ENCODE data around the gene ALPK1. TPM values are rescaled to one million over a fixed set of nuclear protein-coding genes. Genes with fewer than 3 reads are reported as not detected.
A peak's percentile ranks its signal among the peaks of the same experiment; 100 is the strongest.

ALPK1 gene
- polyA plus RNA-seq, 2 of the 4 experiments (the other 2 are of a cell fraction), result 3.5 to 15.9 TPM

- Histone ChIP-seq H3K4me1 (no peaks in the 10 kb centered on the region), H3K27ac (no peak overlapping the region), H3K4me2 (no peak overlapping the region), H3K4me3 (no peak overlapping the region), H3K9me3 (no peaks in the 10 kb centered on the region)
- FAIRE-seq (no peak), DNase-seq (ENCODE audit: low read depth in 1 of 2, low spot score in 1 of 2) (no peak), ATAC-seq (no peak)
- TF ChIP-seq SMC3 (IDR thresholded peaks at IDR 0.05), result no peak
- TF ChIP-seq CHD2 (IDR thresholded peaks at IDR 0.05; ENCODE audit: low read length, partially characterized antibody), result no peak
- TF ChIP-seq BHLHE40 (IDR thresholded peaks at IDR 0.05; ENCODE audit: low read depth, low read length), result no peak
- no peak for TF ChIP-seq POLR2A (IDR thresholded peaks at IDR 0.05; ENCODE audit: low read length)
- TF ChIP-seq MAX (IDR thresholded peaks at IDR 0.05), result no peak
- TF ChIP-seq NR3C1 (IDR thresholded peaks at IDR 0.05), result no peak
- TF ChIP-seq RFX5 (IDR thresholded peaks at IDR 0.05), result no peak
- no peak for TF ChIP-seq MYC (IDR thresholded peaks at IDR 0.05; ENCODE audit: borderline replicate concordance, low read length)
- no peak for TF ChIP-seq HOXA7 (CRISPR knock-in tag; IDR thresholded peaks at IDR 0.05)
- no peak for TF ChIP-seq ZC3H11A (IDR thresholded peaks at IDR 0.05)
- TF ChIP-seq NPAS2 (CRISPR knock-in tag; IDR thresholded peaks at IDR 0.05; ENCODE audit: borderline replicate concordance), result no peak
- CTCF ChIA-PET, result interaction anchor here (3.4 to 7.5 kb wide), 2 partner anchors 192 to 274 kb away, joined by 12 to 69 read pairs; no protein-coding TSS in a partner anchor
- POLR2A ChIA-PET, result no interaction called here
These were observed 35.2 kb downstream of the ALPK1 start for GRCh38 chr4:112332398-112332797.

GRCh38 chr4:112340023-112340422 lies 42.9 kb downstream of the ALPK1 start:
- ChIA-PET CTCF (interaction anchor here (1.3 kb wide), 1 partner anchor 184 kb away, joined by 3 read pairs; no protein-coding TSS in a partner anchor), POLR2A (no interaction called here)
- Histone ChIP-seq H3K4me3 (no peak overlapping the region), H3K27ac (no peak overlapping the region), H3K4me2 (no peak overlapping the region), H3K9me3 (no peaks in the 10 kb centered on the region), H3K4me1 (no peaks in the 10 kb centered on the region)
- TF ChIP-seq CTCF (IDR thresholded peaks at IDR 0.05) (no peak), PHF8 (IDR thresholded peaks at IDR 0.05; ENCODE audit: borderline replicate concordance, low read depth) (no peak), BCL3 (IDR thresholded peaks at IDR 0.05) (no peak), CEBPB (IDR thresholded peaks at IDR 0.05) (0 out of 4 replicates have a peak, but pooled peaks of 1 of the 2 experiments have one; percentile 39), HOXB5 (CRISPR knock-in tag; IDR thresholded peaks at IDR 0.05) (no peak), SREBF2 (IDR thresholded peaks at IDR 0.05) (no peak), HES2 (IDR thresholded peaks at IDR 0.05) (no peak)
- 90% methylated on average over 6 of the region's 6 CpGs for WGBS (ENCODE audit: missing lambda C conversion rate)
- no peak for ATAC-seq
- FAIRE-seq, result no peak
- no peak for DNase-seq (ENCODE audit: low read depth in 1 of 2, low spot score in 1 of 2)

GRCh38 chr4:112341033-112341432 lies 43.9 kb downstream of the ALPK1 start:
- Histone ChIP-seq H3K4me3 (no peak overlapping the region), H3K4me1 (no peaks in the 10 kb centered on the region), H3K27ac (no peak overlapping the region), H3K4me2 (no peak overlapping the region), H3K9me3 (no peaks in the 10 kb centered on the region)
- no peak for FAIRE-seq
- WGBS (ENCODE audit: missing lambda C conversion rate), result 97% methylated on average over 5 of the region's 5 CpGs
- DNase-seq (ENCODE audit: low read depth in 1 of 2, low spot score in 1 of 2), result no peak
- no peak for ATAC-seq
- POLR2A ChIA-PET, result no interaction called here
- no peak for TF ChIP-seq KDM1A (IDR thresholded peaks at IDR 0.05; ENCODE audit: low read depth)
- TF ChIP-seq NFE2L2 (conservative IDR thresholded peaks at IDR 0.05; ENCODE audit: low read length), result no peak
- no peak for TF ChIP-seq CBX2 (IDR thresholded peaks at IDR 0.05; ENCODE audit: borderline replicate concordance, low read depth)
- CTCF ChIA-PET, result no interaction called here

Data from A549 (cell line).